ENCODE measurements around the gene RNU6-1.
A peak's percentile ranks its signal among the peaks of the same experiment; 100 is the strongest.

Gene RNU6-1

GRCh38 chr15:67857220-67857619 lies 17.4 kb upstream of the RNU6-1 start:
- Histone ChIP-seq H2BK5ac (ENCODE audit: low read length) (no peak overlapping the region), H2AK5ac (ENCODE audit: low read depth, low read length) (no peak overlapping the region), H2BK15ac (ENCODE audit: low read length) (no peak overlapping the region), H3K18ac (ENCODE audit: low read length) (peak overlapping the region; percentile 42), H3K4me1 (ENCODE audit: control insufficient read depth in 2 of 2, insufficient read depth in 1 of 2, low read depth in 1 of 2, low read length in 2 of 2) (peaks cover 0 to 5% of the 10 kb centered on the region in 2 donors), H3K23ac (ENCODE audit: low read depth, low read length, poor library complexity) (no peak overlapping the region), H2AFZ (ENCODE audit: low read length) (no peak overlapping the region), H3K36me3 (replicated peaks in 1 of 2; ENCODE audit: control insufficient read depth in 2 of 2, insufficient read depth in 2 of 2, low read length in 2 of 2) (no peaks in the 10 kb centered on the region), H3K4me2 (ENCODE audit: insufficient read depth, low read length, poor library complexity, severe bottlenecking) (no peak overlapping the region), H3K27ac (replicated peaks; ENCODE audit: low read length) (no peak overlapping the region), H3K4ac (ENCODE audit: low read length) (no peak overlapping the region), H3K9ac (ENCODE audit: low read depth, low read length, poor library complexity) (no peak overlapping the region), H4K91ac (ENCODE audit: low read depth, low read length, poor library complexity) (no peak overlapping the region), H3K79me1 (ENCODE audit: low read depth, low read length) (no peaks in the 10 kb centered on the region), H3K9me3 (replicated peaks in 1 of 2; ENCODE audit: control insufficient read depth in 2 of 2, insufficient read depth in 1 of 2, low read depth in 1 of 2, low read length in 2 of 2) (no peaks in the 10 kb centered on the region), H4K8ac (ENCODE audit: low read depth, low read length) (no peak overlapping the region), H3K14ac (ENCODE audit: low read length) (no peak overlapping the region), H3K4me3 (ENCODE audit: low read length in 2 of 2) (no peak overlapping the region), H2BK120ac (ENCODE audit: low read depth, low read length) (no peak overlapping the region), H2BK12ac (ENCODE audit: low read length) (no peak overlapping the region), H3K27me3 (ENCODE audit: control insufficient read depth in 3 of 3, insufficient read depth in 3 of 3, low read depth in 1 of 3, low read length in 3 of 3) (no peaks in the 10 kb centered on the region)
- no CpG with 5 or more reads among the region's 3 CpGs for WGBS, 2 donors (ENCODE audit: extremely low coverage in 2 of 2, insufficient read length in 2 of 2, insufficient replicate concordance in 1 of 2)
- no peak for DNase-seq (ENCODE audit: low spot score)

- Histone ChIP-seq H3K4me3 (ENCODE audit: low read length in 2 of 2) (no peak overlapping the region), H3K9ac (ENCODE audit: low read depth, low read length, poor library complexity) (no peak overlapping the region), H3K79me1 (ENCODE audit: low read depth, low read length) (no peaks in the 10 kb centered on the region), H3K36me3 (replicated peaks in 1 of 2; ENCODE audit: control insufficient read depth in 2 of 2, insufficient read depth in 2 of 2, low read length in 2 of 2) (no peaks in the 10 kb centered on the region), H4K8ac (ENCODE audit: low read depth, low read length) (no peak overlapping the region), H2BK15ac (ENCODE audit: low read length) (no peak overlapping the region), H2BK120ac (ENCODE audit: low read depth, low read length) (no peak overlapping the region), H2AFZ (ENCODE audit: low read length) (peak overlapping the region; percentile 42), H2BK12ac (ENCODE audit: low read length) (no peak overlapping the region), H3K4ac (ENCODE audit: low read length) (no peak overlapping the region), H2BK5ac (ENCODE audit: low read length) (no peak overlapping the region), H3K14ac (ENCODE audit: low read length) (no peak overlapping the region), H3K18ac (ENCODE audit: low read length) (no peak overlapping the region), H3K27ac (replicated peaks; ENCODE audit: low read length) (no peak overlapping the region), H2AK5ac (ENCODE audit: low read depth, low read length) (no peak overlapping the region), H3K9me3 (replicated peaks in 1 of 2; ENCODE audit: control insufficient read depth in 2 of 2, insufficient read depth in 1 of 2, low read depth in 1 of 2, low read length in 2 of 2) (no peaks in the 10 kb centered on the region), H3K27me3 (ENCODE audit: control insufficient read depth in 3 of 3, insufficient read depth in 3 of 3, low read depth in 1 of 3, low read length in 3 of 3) (no peaks in the 10 kb centered on the region), H3K23ac (ENCODE audit: low read depth, low read length, poor library complexity) (peak overlapping the region; percentile 10), H3K4me2 (ENCODE audit: insufficient read depth, low read length, poor library complexity, severe bottlenecking) (no peak overlapping the region), H3K4me1 (ENCODE audit: control insufficient read depth in 2 of 2, insufficient read depth in 1 of 2, low read depth in 1 of 2, low read length in 2 of 2) (peaks cover 0 to 5% of the 10 kb centered on the region in 2 donors), H4K91ac (ENCODE audit: low read depth, low read length, poor library complexity) (no peak overlapping the region)
- WGBS, 2 donors (ENCODE audit: extremely low coverage in 2 of 2, insufficient read length in 2 of 2, insufficient replicate concordance in 1 of 2): no CpG with 5 or more reads among the region's 3 CpGs
- no peak for DNase-seq (ENCODE audit: low spot score)
Observed at GRCh38 chr15:67855842-67856241, 16.0 kb upstream of the RNU6-1 start.

GRCh38 chr15:67854358-67854757 lies 14.5 kb upstream of the RNU6-1 start:
- H3K18ac ChIP-seq (ENCODE audit: low read length): no peak overlapping the region
- WGBS, 2 donors (ENCODE audit: extremely low coverage in 2 of 2, insufficient read length in 2 of 2, insufficient replicate concordance in 1 of 2): no CpG with 5 or more reads among the region's 1 CpG
- H2BK120ac ChIP-seq (ENCODE audit: low read depth, low read length): no peak overlapping the region
- H2BK5ac ChIP-seq (ENCODE audit: low read length): no peak overlapping the region
- H3K9ac ChIP-seq (ENCODE audit: low read depth, low read length, poor library complexity): no peak overlapping the region
- H3K23ac ChIP-seq (ENCODE audit: low read depth, low read length, poor library complexity): no peak overlapping the region
- DNase-seq (ENCODE audit: low spot score): no peak
- no peaks in the 10 kb centered on the region for H3K79me1 ChIP-seq (ENCODE audit: low read depth, low read length)
- H3K4ac ChIP-seq (ENCODE audit: low read length): no peak overlapping the region
- peak overlapping the region; percentile 92 for H3K14ac ChIP-seq (ENCODE audit: low read length)
- peak overlapping the region; percentile 64 for H2AFZ ChIP-seq (ENCODE audit: low read length)
- H2BK15ac ChIP-seq (ENCODE audit: low read length): no peak overlapping the region
- H3K9me3 ChIP-seq (replicated peaks in 1 of 2; ENCODE audit: control insufficient read depth in 2 of 2, insufficient read depth in 1 of 2, low read depth in 1 of 2, low read length in 2 of 2): no peaks in the 10 kb centered on the region
- H4K91ac ChIP-seq (ENCODE audit: low read depth, low read length, poor library complexity): no peak overlapping the region
- no peaks in the 10 kb centered on the region for H3K36me3 ChIP-seq (replicated peaks in 1 of 2; ENCODE audit: control insufficient read depth in 2 of 2, insufficient read depth in 2 of 2, low read length in 2 of 2)
- H3K27me3 ChIP-seq (ENCODE audit: control insufficient read depth in 3 of 3, insufficient read depth in 3 of 3, low read depth in 1 of 3, low read length in 3 of 3): no peaks in the 10 kb centered on the region
- no peak overlapping the region for H3K4me2 ChIP-seq (ENCODE audit: insufficient read depth, low read length, poor library complexity, severe bottlenecking)
- no peak overlapping the region for H2BK12ac ChIP-seq (ENCODE audit: low read length)
- H3K4me3 ChIP-seq (ENCODE audit: low read length in 2 of 2): peak overlapping the region in 1 of 2 donors; percentile 37
- no peak overlapping the region for H2AK5ac ChIP-seq (ENCODE audit: low read depth, low read length)
- no peaks in the 10 kb centered on the region for H3K4me1 ChIP-seq (ENCODE audit: control insufficient read depth in 2 of 2, insufficient read depth in 1 of 2, low read depth in 1 of 2, low read length in 2 of 2)
- H3K27ac ChIP-seq (replicated peaks; ENCODE audit: low read length): no peak overlapping the region
- no peak overlapping the region for H4K8ac ChIP-seq (ENCODE audit: low read depth, low read length)

- no peak overlapping the region for H3K18ac ChIP-seq (ENCODE audit: low read length)
- H3K36me3 ChIP-seq (replicated peaks in 1 of 2; ENCODE audit: control insufficient read depth in 2 of 2, insufficient read depth in 2 of 2, low read length in 2 of 2): no peaks in the 10 kb centered on the region
- no peak overlapping the region for H3K4me2 ChIP-seq (ENCODE audit: insufficient read depth, low read length, poor library complexity, severe bottlenecking)
- H2BK5ac ChIP-seq (ENCODE audit: low read length): no peak overlapping the region
- H2BK120ac ChIP-seq (ENCODE audit: low read depth, low read length): no peak overlapping the region
- no peak overlapping the region for H3K14ac ChIP-seq (ENCODE audit: low read length)
- H3K4me1 ChIP-seq (ENCODE audit: control insufficient read depth in 2 of 2, insufficient read depth in 1 of 2, low read depth in 1 of 2, low read length in 2 of 2): no peaks in the 10 kb centered on the region
- no peak overlapping the region for H2BK12ac ChIP-seq (ENCODE audit: low read length)
- no peak overlapping the region for H2BK15ac ChIP-seq (ENCODE audit: low read length)
- no peaks in the 10 kb centered on the region for H3K27me3 ChIP-seq (ENCODE audit: control insufficient read depth in 3 of 3, insufficient read depth in 3 of 3, low read depth in 1 of 3, low read length in 3 of 3)
- H3K9me3 ChIP-seq (replicated peaks in 1 of 2; ENCODE audit: control insufficient read depth in 2 of 2, insufficient read depth in 1 of 2, low read depth in 1 of 2, low read length in 2 of 2): no peaks in the 10 kb centered on the region
- no peak overlapping the region for H4K8ac ChIP-seq (ENCODE audit: low read depth, low read length)
- H3K79me1 ChIP-seq (ENCODE audit: low read depth, low read length): no peaks in the 10 kb centered on the region
- WGBS, 2 donors (ENCODE audit: extremely low coverage in 2 of 2, insufficient read length in 2 of 2, insufficient replicate concordance in 1 of 2): no CpG with 5 or more reads among the region's 3 CpGs
- H3K27ac ChIP-seq (replicated peaks; ENCODE audit: low read length): no peak overlapping the region
- no peak for DNase-seq (ENCODE audit: low spot score)
- no peak overlapping the region for H3K9ac ChIP-seq (ENCODE audit: low read depth, low read length, poor library complexity)
- H3K4me3 ChIP-seq (ENCODE audit: low read length in 2 of 2): no peak overlapping the region
- H2AFZ ChIP-seq (ENCODE audit: low read length): no peak overlapping the region
- no peak overlapping the region for H2AK5ac ChIP-seq (ENCODE audit: low read depth, low read length)
- no peak overlapping the region for H3K4ac ChIP-seq (ENCODE audit: low read length)
- no peak overlapping the region for H4K91ac ChIP-seq (ENCODE audit: low read depth, low read length, poor library complexity)
- no peak overlapping the region for H3K23ac ChIP-seq (ENCODE audit: low read depth, low read length, poor library complexity)
Observed at GRCh38 chr15:67853454-67853853, 13.6 kb upstream of the RNU6-1 start.

Measured in neuronal stem cell (in vitro differentiated cells).